AML-193 (cell line): ENCODE data around the gene OR4C15.

Source experiments
- DNase-seq, 2 experiments: peaks; one replicate each; lab custom pipeline; 2025; lab: John Stamatoyannopoulos, UW

The OR4C15 gene

DNA sequence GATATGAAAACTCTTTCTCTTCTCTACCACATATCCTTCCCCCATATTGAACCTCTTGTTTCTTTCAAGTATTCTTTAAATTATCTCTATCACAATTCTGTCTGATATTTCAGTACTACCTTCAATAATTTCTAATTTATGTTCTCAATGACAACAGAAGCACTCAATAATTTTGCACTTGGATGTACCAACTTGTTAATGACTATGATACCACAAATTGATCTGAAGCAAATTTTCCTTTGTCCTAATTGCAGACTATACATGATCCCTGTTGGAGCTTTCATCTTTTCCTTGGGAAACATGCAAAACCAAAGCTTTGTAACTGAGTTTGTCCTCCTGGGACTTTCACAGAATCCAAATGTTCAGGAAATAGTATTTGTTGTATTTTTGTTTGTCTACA lies at the start of gene OR4C15:
TSS of gene OR4C15 (plus strand) at position 301 of the 400 bp plus-strand sequence. CDS start at position 301, 0 bp downstream.
- DNase-seq, result no peak

DNA sequence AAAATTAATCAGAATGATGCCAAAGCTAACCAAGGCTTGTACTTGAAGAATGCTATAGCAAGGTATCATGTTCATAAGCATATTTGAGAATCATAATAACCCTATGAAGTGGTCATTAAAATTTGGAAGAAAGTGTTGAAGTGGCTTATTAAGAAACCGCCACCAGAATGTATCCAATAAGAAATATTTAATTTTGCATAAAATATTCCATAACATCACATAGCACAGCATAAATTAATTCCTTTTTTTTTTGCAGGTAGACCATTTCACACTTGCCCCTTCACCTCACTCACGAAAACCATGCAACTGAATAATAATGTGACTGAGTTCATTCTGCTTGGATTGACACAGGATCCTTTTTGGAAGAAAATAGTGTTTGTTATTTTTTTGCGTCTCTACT lies 17.6 kb downstream of the OR4C15 start, which contains the start of gene OR4C16:
TSS of gene OR4C16 (plus strand) at position 301 of the 400 bp plus-strand sequence. CDS start at position 301, 0 bp downstream.
- no peak for DNase-seq

- no peak for DNase-seq
Measured at GRCh38 chr11:55572548-55572947, 18.3 kb downstream of the OR4C15 start.
